Measurements from ENCODE around the gene P3R3URF. TPM values are rescaled to one million over a fixed set of nuclear protein-coding genes. Genes with fewer than 3 reads are reported as not detected.
A peak's percentile ranks its signal among the peaks of the same experiment; 100 is the strongest.

The P3R3URF gene
- total and polyA plus RNA-seq, 9 of the 15 experiments (the other 6 are each of a cell fraction or from before 2014, with no cell fraction given) = not detected

DNA sequence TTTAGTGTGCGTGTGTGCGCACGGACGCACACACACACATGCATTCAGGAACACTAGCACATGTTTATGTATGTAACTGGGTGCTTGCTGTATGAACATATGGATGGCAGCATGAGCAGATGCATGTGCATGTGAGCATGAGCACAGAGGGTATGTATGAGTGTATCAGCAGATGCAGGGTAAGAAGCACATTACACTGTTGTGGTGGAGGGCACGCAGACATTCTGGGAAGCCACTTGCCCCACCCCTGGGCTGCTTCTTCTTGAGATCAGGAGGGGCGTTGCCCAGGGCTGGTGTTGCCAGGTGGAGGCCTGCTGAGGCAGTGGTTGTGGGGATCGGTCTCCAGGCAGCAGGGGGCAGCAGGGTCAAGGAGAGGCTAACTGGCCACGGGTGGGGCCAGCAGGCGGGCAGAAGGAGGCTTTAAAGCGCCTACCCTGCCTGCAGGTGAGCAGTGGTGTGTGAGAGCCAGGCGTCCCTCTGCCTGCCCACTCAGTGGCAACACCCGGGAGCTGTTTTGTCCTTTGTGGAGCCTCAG, 3.9 kb upstream of the P3R3URF start (continued):
- TF ChIP-seq NONO (IDR thresholded peaks at IDR 0.05; ENCODE audit: low read depth in 2 of 2, low read length in 1 of 2) (no peak), ZNF444 (CRISPR knock-in tag; IDR thresholded peaks at IDR 0.05) (no peak), ARHGAP35 (IDR thresholded peaks at IDR 0.05; ENCODE audit: partially characterized antibody) (no peak), JUN (IDR thresholded peaks at IDR 0.05; ENCODE audit: borderline replicate concordance, low read depth, low read length) (no peak), JUN (CRISPR knock-in tag; IDR thresholded peaks at IDR 0.05; ENCODE audit: borderline replicate concordance) (no peak), MCM5 (IDR thresholded peaks at IDR 0.05; ENCODE audit: low read depth) (no peak), ZNF143 (CRISPR knock-in tag; IDR thresholded peaks at IDR 0.05) (no peak), PTRF (tag; IDR thresholded peaks at IDR 0.05) (no peak), POLR3G (IDR thresholded peaks at IDR 0.05; ENCODE audit: extremely low read depth, insufficient read length, insufficient replicate concordance) (no peak), HNRNPL (IDR thresholded peaks at IDR 0.05; ENCODE audit: low read depth, low read length) (no peak), NFE2L1 (tag; IDR thresholded peaks at IDR 0.05; ENCODE audit: borderline replicate concordance, low read depth) (no peak), RAD21 (CRISPR knock-in tag; conservative IDR thresholded peaks at IDR 0.05 in 1 of 2, IDR thresholded peaks at IDR 0.05 in 1 of 2) (peak; percentile 61 to 78), ZC3H11A (IDR thresholded peaks at IDR 0.05; ENCODE audit: low read depth, low read length) (no peak), ESRRB (CRISPR knock-in tag; IDR thresholded peaks at IDR 0.05; ENCODE audit: borderline replicate concordance) (no peak), GTF2E2 (tag; IDR thresholded peaks at IDR 0.05) (no peak), JUND (IDR thresholded peaks at IDR 0.05; ENCODE audit: borderline replicate concordance, low read depth, low read length) (peak; percentile 33; the same call in 1 of the 2 replicates), JUND (tag; IDR thresholded peaks at IDR 0.05; ENCODE audit: borderline replicate concordance, low read depth, low read length) (no peak; the same call in 2 of the 3 replicates), ZNF696 (CRISPR knock-in tag; conservative IDR thresholded peaks at IDR 0.05) (no peak), JUNB (CRISPR knock-in tag; conservative IDR thresholded peaks at IDR 0.05) (no peak), ZFPM2 (CRISPR knock-in tag; IDR thresholded peaks at IDR 0.05) (no peak), PPARD (CRISPR knock-in tag; IDR thresholded peaks at IDR 0.05) (no peak)
- TF ChIP-seq, protein P1, sequence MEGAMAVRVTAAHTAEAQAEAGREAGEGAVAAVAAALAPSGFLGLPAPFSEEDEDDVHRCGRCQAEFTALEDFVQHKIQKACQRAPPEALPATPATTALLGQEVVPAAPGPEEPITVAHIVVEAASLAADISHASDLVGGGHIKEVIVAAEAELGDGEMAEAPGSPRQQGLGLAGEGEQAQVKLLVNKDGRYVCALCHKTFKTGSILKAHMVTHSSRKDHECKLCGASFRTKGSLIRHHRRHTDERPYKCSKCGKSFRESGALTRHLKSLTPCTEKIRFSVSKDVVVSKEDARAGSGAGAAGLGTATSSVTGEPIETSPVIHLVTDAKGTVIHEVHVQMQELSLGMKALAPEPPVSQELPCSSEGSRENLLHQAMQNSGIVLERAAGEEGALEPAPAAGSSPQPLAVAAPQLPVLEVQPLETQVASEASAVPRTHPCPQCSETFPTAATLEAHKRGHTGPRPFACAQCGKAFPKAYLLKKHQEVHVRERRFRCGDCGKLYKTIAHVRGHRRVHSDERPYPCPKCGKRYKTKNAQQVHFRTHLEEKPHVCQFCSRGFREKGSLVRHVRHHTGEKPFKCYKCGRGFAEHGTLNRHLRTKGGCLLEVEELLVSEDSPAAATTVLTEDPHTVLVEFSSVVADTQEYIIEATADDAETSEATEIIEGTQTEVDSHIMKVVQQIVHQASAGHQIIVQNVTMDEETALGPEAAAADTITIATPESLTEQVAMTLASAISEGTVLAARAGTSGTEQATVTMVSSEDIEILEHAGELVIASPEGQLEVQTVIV (CRISPR knock-in tag; IDR thresholded peaks at IDR 0.05; ENCODE audit: borderline replicate concordance) = no peak
- TF ChIP-seq, protein P2, sequence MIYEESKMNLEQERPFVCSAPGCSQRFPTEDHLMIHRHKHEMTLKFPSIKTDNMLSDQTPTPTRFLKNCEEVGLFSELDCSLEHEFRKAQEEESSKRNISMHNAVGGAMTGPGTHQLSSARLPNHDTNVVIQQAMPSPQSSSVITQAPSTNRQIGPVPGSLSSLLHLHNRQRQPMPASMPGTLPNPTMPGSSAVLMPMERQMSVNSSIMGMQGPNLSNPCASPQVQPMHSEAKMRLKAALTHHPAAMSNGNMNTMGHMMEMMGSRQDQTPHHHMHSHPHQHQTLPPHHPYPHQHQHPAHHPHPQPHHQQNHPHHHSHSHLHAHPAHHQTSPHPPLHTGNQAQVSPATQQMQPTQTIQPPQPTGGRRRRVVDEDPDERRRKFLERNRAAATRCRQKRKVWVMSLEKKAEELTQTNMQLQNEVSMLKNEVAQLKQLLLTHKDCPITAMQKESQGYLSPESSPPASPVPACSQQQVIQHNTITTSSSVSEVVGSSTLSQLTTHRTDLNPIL (CRISPR knock-in tag; IDR thresholded peaks at IDR 0.05) = no peak
- TF ChIP-seq, protein P3, sequence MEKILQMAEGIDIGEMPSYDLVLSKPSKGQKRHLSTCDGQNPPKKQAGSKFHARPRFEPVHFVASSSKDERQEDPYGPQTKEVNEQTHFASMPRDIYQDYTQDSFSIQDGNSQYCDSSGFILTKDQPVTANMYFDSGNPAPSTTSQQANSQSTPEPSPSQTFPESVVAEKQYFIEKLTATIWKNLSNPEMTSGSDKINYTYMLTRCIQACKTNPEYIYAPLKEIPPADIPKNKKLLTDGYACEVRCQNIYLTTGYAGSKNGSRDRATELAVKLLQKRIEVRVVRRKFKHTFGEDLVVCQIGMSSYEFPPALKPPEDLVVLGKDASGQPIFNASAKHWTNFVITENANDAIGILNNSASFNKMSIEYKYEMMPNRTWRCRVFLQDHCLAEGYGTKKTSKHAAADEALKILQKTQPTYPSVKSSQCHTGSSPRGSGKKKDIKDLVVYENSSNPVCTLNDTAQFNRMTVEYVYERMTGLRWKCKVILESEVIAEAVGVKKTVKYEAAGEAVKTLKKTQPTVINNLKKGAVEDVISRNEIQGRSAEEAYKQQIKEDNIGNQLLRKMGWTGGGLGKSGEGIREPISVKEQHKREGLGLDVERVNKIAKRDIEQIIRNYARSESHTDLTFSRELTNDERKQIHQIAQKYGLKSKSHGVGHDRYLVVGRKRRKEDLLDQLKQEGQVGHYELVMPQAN (IDR thresholded peaks at IDR 0.05; ENCODE audit: borderline replicate concordance) = no peak
